ENCODE measurements around the gene BRWD1. TPM values are rescaled to one million over a fixed set of nuclear protein-coding genes. Genes with fewer than 3 reads are reported as not detected.

Gene BRWD1
- total and polyA plus RNA-seq, 2 experiments from 2014 or later = 35.2 to 75.5 TPM

- no peak overlapping the region for H3K4me3 Mint-ChIP-seq
- no peak overlapping the region for H2AFZ ChIP-seq
- peaks cover 13% of the 10 kb centered on the region for H3K4me1 ChIP-seq (ENCODE audit: insufficient read depth)
- DNase-seq (ENCODE audit: low spot score) (no peak), ATAC-seq (no peak)
- no peak overlapping the region for H3K4me2 ChIP-seq
- no peak overlapping the region for H3K27ac ChIP-seq (ENCODE audit: low read depth)
- H3K27me3 Mint-ChIP-seq (ENCODE audit: insufficient read depth, low read depth, poor library complexity) = peaks cover 9% of the 10 kb centered on the region
- H3K4me1 Mint-ChIP-seq = peaks cover 15% of the 10 kb centered on the region
- H3K9me2 ChIP-seq (ENCODE audit: insufficient read depth) = no peaks in the 10 kb centered on the region
- peaks cover under 1% of the 10 kb centered on the region for H3K79me2 ChIP-seq (replicated peaks; ENCODE audit: insufficient read depth)
- no peaks in the 10 kb centered on the region for H3K27me3 ChIP-seq (ENCODE audit: insufficient read depth)
- H3K4me3 ChIP-seq = no peak overlapping the region
- H3K36me3 Mint-ChIP-seq (ENCODE audit: low read depth) = peaks cover under 1% of the 10 kb centered on the region; the same call in 1 of the 3 replicates
- no peaks in the 10 kb centered on the region for H4K20me1 ChIP-seq (replicated peaks; ENCODE audit: insufficient read depth)
- no peak overlapping the region for H3K27ac Mint-ChIP-seq
- TF ChIP-seq NANOG (IDR thresholded peaks at IDR 0.05; ENCODE audit: borderline replicate concordance) = no peak
- TF ChIP-seq ZNF331 (CRISPR knock-in tag; IDR thresholded peaks at IDR 0.05; ENCODE audit: low read depth) = no peak
- TF ChIP-seq ZNF114 (CRISPR knock-in tag; IDR thresholded peaks at IDR 0.05) = no peak
- no peak for TF ChIP-seq JUNB (IDR thresholded peaks at IDR 0.05; ENCODE audit: unreplicated experiment)
- no peak for TF ChIP-seq STAT1 (IDR thresholded peaks at IDR 0.05; ENCODE audit: unreplicated experiment)
- TF ChIP-seq CREB1 (CRISPR knock-in tag; IDR thresholded peaks at IDR 0.05; ENCODE audit: low read depth) = no peak
- TF ChIP-seq CTCF (conservative IDR thresholded peaks at IDR 0.05; ENCODE audit: low read depth in 2 of 2) = no peak
- TF ChIP-seq, protein P1, sequence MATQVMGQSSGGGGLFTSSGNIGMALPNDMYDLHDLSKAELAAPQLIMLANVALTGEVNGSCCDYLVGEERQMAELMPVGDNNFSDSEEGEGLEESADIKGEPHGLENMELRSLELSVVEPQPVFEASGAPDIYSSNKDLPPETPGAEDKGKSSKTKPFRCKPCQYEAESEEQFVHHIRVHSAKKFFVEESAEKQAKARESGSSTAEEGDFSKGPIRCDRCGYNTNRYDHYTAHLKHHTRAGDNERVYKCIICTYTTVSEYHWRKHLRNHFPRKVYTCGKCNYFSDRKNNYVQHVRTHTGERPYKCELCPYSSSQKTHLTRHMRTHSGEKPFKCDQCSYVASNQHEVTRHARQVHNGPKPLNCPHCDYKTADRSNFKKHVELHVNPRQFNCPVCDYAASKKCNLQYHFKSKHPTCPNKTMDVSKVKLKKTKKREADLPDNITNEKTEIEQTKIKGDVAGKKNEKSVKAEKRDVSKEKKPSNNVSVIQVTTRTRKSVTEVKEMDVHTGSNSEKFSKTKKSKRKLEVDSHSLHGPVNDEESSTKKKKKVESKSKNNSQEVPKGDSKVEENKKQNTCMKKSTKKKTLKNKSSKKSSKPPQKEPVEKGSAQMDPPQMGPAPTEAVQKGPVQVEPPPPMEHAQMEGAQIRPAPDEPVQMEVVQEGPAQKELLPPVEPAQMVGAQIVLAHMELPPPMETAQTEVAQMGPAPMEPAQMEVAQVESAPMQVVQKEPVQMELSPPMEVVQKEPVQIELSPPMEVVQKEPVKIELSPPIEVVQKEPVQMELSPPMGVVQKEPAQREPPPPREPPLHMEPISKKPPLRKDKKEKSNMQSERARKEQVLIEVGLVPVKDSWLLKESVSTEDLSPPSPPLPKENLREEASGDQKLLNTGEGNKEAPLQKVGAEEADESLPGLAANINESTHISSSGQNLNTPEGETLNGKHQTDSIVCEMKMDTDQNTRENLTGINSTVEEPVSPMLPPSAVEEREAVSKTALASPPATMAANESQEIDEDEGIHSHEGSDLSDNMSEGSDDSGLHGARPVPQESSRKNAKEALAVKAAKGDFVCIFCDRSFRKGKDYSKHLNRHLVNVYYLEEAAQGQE (IDR thresholded peaks at IDR 0.05; ENCODE audit: unreplicated experiment) = no peak
- TF ChIP-seq EZH2phosphoT487 (IDR thresholded peaks at IDR 0.05; ENCODE audit: unreplicated experiment) = no peak
- TF ChIP-seq, protein P2, sequence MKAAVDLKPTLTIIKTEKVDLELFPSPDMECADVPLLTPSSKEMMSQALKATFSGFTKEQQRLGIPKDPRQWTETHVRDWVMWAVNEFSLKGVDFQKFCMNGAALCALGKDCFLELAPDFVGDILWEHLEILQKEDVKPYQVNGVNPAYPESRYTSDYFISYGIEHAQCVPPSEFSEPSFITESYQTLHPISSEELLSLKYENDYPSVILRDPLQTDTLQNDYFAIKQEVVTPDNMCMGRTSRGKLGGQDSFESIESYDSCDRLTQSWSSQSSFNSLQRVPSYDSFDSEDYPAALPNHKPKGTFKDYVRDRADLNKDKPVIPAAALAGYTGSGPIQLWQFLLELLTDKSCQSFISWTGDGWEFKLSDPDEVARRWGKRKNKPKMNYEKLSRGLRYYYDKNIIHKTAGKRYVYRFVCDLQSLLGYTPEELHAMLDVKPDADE (IDR thresholded peaks at IDR 0.05) = no peak
- no peak for TF ChIP-seq EZH2 (IDR thresholded peaks at IDR 0.05; ENCODE audit: low read depth, unreplicated experiment)
- no peak for TF ChIP-seq POLR2AphosphoS5 (IDR thresholded peaks at IDR 0.05; ENCODE audit: low read depth)
- TF ChIP-seq, protein P3, sequence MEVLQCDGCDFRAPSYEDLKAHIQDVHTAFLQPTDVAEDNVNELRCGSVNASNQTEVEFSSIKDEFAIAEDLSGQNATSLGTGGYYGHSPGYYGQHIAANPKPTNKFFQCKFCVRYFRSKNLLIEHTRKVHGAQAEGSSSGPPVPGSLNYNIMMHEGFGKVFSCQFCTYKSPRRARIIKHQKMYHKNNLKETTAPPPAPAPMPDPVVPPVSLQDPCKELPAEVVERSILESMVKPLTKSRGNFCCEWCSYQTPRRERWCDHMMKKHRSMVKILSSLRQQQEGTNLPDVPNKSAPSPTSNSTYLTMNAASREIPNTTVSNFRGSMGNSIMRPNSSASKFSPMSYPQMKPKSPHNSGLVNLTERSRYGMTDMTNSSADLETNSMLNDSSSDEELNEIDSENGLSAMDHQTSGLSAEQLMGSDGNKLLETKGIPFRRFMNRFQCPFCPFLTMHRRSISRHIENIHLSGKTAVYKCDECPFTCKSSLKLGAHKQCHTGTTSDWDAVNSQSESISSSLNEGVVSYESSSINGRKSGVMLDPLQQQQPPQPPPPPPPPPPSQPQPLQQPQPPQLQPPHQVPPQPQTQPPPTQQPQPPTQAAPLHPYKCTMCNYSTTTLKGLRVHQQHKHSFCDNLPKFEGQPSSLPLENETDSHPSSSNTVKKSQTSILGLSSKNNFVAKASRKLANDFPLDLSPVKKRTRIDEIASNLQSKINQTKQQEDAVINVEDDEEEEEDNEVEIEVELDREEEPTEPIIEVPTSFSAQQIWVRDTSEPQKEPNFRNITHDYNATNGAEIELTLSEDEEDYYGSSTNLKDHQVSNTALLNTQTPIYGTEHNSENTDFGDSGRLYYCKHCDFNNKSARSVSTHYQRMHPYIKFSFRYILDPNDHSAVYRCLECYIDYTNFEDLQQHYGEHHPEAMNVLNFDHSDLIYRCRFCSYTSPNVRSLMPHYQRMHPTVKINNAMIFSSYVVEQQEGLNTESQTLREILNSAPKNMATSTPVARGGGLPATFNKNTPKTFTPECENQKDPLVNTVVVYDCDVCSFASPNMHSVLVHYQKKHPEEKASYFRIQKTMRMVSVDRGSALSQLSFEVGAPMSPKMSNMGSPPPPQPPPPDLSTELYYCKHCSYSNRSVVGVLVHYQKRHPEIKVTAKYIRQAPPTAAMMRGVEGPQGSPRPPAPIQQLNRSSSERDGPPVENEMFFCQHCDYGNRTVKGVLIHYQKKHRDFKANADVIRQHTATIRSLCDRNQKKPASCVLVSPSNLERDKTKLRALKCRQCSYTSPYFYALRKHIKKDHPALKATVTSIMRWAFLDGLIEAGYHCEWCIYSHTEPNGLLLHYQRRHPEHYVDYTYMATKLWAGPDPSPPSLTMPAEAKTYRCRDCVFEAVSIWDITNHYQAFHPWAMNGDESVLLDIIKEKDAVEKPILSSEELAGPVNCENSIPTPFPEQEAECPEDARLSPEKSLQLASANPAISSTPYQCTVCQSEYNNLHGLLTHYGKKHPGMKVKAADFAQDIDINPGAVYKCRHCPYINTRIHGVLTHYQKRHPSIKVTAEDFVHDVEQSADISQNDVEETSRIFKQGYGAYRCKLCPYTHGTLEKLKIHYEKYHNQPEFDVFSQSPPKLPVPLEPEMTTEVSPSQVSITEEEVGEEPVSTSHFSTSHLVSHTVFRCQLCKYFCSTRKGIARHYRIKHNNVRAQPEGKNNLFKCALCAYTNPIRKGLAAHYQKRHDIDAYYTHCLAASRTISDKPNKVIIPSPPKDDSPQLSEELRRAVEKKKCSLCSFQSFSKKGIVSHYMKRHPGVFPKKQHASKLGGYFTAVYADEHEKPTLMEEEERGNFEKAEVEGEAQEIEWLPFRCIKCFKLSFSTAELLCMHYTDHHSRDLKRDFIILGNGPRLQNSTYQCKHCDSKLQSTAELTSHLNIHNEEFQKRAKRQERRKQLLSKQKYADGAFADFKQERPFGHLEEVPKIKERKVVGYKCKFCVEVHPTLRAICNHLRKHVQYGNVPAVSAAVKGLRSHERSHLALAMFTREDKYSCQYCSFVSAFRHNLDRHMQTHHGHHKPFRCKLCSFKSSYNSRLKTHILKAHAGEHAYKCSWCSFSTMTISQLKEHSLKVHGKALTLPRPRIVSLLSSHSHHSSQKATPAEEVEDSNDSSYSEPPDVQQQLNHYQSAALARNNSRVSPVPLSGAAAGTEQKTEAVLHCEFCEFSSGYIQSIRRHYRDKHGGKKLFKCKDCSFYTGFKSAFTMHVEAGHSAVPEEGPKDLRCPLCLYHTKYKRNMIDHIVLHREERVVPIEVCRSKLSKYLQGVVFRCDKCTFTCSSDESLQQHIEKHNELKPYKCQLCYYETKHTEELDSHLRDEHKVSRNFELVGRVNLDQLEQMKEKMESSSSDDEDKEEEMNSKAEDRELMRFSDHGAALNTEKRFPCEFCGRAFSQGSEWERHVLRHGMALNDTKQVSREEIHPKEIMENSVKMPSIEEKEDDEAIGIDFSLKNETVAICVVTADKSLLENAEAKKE (CRISPR knock-in tag; IDR thresholded peaks at IDR 0.05) = no peak
- peaks cover 14% of the 10 kb centered on the region for H3F3A ChIP-seq (replicated peaks; ENCODE audit: low read depth)
- H3K36me3 ChIP-seq (ENCODE audit: insufficient read depth) = no peaks in the 10 kb centered on the region
- H3K9me3 Mint-ChIP-seq = no peaks in the 10 kb centered on the region
These were observed 39.9 kb upstream of the BRWD1 start for GRCh38 chr21:39353295-39353694.

Data from GM23338 (cell line).